Fibroblast of skin of right quadriceps (primary cell): ENCODE results near the gene ACY1.

ENCODE experiments used
- DNase-seq: peaks from one replicate; pipeline ENCODE4 v3.0.0-alpha.2; 2013

Gene ACY1

DNA sequence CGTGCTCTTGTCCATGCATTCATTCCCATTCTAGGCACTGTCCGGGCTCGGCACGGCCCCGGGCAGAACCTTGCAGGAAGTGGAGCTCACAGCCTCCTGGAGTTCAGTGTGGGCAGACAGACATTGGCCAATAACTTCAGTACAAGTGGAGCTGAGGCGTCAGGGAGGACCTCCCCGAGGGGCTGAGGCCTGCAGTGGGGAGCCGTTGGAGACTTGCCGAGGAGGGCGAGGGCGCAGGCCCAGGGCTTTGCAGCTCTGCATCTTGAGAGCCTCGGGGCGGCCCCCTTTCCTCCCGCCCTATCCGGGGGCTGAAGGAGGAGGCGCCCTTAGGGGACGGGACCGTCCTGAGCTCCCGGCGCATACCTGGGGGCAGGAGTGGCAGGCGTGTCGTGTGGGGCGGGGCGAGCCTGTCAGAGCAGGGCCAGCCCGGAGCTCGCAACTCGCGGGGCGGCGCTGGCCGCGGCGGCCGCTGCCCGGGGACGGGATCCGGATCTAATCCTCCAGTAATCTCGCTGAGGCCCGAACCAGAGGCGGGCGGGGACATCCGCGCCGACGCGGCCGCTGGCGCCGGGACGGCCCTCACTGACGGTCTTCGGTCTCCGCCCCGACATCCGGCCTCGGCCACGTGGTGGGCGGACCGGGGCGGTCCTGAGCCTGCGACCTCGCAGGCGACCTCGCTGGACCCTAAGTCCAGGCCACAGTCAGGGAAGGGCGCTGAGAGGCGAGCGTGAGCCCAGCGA lies at the start of gene ACY1:
Gene ACY1, plus strand, starts transcription at position 698 of the 740 bp plus-strand sequence. CDS start 530 bp downstream, outside the sequence.
- DNase-seq: peak; percentile 78

GRCh38 chr3:51934139-51934850 lies 49.0 kb upstream of the ACY1 start:
- no peak for DNase-seq

- no peak for DNase-seq
Measured at GRCh38 chr3:51934991-51935885, 48.1 kb upstream of the ACY1 start.

DNA sequence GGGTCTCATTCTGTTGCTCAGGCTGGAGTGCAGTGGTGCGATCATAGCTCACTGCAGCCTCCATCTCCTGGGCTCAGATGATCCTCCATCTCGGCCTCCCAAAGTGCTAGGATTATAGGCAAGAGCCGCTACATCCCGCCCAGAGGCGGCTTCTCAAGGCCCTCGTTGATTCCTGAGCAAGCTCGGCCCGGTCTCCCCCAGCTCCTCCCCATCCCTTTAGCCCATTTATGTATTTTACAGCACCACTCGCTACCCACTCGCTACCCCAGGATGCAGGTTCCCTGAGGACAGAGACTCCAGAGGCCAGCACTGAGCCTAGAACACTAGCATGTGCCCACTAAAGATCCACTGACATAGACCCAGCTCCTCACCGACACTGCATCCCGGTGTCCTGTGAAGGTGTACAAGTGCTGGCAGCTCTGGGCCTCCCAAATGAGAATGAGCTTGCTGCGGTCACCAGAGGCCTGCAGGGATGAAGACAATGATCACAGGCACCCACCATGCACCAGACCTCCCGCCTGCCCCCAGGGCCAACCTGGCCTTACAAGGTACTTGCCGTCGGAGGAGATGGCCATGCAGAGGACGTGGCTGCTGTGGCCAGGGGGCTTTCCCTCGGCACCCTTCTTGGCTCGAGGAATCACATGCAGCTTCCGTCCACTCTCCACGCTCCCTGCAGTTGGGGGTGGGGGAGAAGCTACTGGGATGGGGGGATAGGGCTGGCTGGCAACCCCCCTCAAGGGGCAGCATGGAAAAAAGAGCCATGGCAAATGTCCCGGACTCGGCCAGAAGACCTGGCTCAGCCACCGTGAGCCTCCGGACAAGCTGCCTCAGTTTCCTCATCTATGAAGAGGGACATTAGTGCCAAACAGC lies 47.2 kb upstream of the ACY1 start:
- DNase-seq: no peak

- no peak for DNase-seq
Measured at GRCh38 chr3:51937014-51937413, 46.3 kb upstream of the ACY1 start.

GRCh38 chr3:51937611-51938450 lies 45.5 kb upstream of the ACY1 start:
- no peak for DNase-seq

DNA sequence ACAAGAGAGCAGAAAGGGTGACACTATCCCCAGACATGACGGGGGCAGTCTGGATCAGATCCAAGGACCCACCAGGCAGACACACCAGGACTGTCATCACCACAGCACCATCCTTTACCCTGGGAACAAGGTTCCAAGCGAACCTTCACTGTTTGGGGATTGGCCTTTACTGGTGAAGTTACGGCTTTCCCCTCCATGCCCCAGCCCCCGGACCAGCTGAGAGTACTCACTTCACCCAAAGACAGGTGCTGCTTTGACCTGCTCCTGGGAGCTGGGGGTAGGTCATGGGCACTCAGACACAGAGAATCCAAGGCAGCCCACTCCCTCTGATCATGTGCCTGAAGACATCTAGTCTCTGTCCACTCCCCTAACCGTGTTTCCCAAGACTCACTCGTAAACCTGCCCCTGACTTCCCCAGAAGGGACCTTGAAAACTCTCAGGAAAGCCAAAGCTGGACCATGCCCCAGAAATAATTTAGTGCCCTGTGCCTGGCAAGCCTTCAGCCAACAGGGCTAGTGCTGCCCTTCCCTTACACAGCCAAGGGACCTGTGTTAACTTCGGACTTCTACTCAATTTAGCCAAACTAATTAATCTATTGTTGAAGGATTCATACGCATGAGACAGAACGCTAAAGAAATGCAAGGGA lies 44.4 kb upstream of the ACY1 start:
- no peak for DNase-seq

- no peak for DNase-seq
Measured at GRCh38 chr3:51940648-51941462, 42.5 kb upstream of the ACY1 start.

GRCh38 chr3:51941463-51941797 lies 41.9 kb upstream of the ACY1 start:
- no peak for DNase-seq

DNA sequence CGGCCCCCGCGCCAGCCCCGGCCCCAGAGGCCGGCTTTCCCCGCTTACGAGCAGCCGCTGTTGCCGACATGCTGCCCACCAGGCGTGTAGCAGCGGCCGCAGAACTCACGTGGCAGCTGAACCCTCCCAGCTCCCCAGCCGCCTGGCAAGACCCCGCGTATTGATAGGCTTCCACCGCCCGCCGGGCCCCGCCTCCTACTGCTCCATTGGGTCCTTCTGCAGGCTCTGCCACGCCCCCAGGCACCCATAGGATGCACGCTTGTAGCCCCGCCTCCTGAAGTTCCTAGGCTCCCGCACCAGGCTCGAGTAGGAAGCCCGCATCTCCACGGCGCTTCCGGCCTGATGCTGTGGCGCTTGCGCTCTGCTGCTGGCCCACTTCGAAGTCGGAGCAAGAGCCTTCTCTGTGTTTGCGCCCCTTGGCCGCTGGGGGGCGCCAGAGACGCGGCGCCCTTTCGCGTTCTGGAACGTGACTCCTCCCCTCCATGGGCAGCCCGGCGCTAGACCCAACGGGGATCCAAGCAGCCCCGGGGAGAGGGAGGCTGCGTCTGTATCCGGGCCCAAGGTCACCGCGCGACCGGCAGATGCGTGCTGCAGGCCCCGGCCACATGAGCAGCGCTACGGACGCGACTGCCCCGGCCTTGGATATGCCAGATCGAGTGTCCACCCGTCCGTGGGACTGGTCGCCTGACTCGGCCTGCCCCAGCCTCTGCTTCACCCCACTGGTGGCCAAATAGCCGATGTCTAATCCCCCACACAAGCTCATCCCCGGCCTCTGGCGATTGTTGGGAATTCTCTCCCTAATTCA lies 41.3 kb upstream of the ACY1 start, which contains the start of the genes PARP3 and RRP9:
Gene PARP3, plus strand, starts transcription at position 566 of the 805 bp plus-strand sequence. CDS start 993 bp downstream, outside the sequence.
Gene RRP9, minus strand, starts transcription at position 107 of the 805 bp plus-strand sequence. Its CDS starts 37 bp downstream, at position 70.
- DNase-seq: peak; percentile 100

DNA sequence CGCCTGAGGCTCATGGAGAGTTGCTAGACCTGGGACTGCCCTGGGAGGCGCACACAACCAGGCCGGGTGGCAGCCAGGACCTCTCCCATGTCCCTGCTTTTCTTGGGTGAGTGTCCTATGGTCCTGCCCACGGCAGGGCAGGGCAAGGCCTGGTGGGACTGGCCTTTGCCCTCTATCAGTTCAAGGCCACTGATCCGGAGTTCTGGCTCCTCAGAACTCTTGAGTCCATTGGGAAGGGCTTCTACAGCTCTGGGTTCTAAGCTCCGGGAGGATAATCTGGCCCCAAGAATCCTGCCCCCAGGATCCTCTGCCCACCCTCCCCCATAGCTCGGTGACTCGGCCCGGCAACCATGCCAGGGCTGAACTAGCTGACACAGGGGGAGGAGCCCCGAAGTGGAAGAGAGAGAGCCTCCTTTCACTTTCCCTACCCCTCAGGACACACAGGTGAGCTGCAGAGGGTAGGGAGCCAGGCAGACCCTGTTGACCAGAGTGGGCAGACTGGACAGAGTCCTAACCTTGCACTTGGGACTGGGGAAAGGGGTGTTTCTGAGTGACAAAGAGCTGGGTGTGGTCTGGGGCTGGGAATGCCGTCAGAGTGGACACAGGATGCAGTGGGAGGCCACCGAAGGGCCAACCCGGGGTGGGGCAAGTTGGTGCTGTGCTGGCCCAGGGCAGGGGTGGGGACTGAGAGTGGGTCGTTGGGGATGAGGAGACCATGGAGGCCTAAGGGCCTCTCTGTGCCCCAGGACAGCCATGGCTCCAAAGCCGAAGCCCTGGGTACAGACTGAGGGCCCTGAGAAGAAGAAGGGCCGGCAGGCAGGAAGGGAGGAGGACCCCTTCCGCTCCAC lies 40.5 kb upstream of the ACY1 start:
- peak; percentile 61 for DNase-seq

- no peak for DNase-seq
Measured at GRCh38 chr3:51943451-51944391, 39.6 kb upstream of the ACY1 start.

GRCh38 chr3:51944451-51945021 lies 38.8 kb upstream of the ACY1 start:
- no peak for DNase-seq

DNA sequence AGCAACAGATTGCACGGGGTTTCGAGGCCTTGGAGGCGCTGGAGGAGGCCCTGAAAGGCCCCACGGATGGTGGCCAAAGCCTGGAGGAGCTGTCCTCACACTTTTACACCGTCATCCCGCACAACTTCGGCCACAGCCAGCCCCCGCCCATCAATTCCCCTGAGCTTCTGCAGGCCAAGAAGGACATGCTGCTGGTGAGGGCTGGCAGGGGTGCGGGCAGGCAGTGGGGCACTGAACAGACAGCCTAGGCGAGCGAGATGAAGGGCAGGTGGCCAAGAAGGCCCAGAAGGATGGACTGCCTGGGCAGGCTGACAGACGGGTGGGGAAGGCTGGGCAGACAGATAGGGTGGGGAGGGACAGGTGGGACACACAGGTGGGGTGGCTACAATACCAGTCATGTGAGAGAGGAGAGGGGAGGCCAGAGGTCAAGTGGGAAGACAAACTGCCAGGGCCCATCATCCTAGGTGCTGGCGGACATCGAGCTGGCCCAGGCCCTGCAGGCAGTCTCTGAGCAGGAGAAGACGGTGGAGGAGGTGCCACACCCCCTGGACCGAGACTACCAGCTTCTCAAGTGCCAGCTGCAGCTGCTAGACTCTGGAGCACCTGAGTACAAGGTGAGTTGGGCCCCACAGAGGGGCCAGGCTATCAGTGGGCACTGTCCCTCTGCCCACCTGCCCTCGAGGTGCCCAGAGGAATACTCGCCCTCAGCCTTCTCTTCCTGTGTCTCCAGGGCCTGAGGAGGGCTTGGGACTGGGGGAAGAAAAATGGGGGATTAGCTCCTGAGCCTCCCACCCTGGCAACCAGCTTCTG lies 38.1 kb upstream of the ACY1 start:
- no peak for DNase-seq

- no peak for DNase-seq
Measured at GRCh38 chr3:51945926-51946705, 37.2 kb upstream of the ACY1 start.
